ENCODE measurements around the gene SMYD2.

DNA sequence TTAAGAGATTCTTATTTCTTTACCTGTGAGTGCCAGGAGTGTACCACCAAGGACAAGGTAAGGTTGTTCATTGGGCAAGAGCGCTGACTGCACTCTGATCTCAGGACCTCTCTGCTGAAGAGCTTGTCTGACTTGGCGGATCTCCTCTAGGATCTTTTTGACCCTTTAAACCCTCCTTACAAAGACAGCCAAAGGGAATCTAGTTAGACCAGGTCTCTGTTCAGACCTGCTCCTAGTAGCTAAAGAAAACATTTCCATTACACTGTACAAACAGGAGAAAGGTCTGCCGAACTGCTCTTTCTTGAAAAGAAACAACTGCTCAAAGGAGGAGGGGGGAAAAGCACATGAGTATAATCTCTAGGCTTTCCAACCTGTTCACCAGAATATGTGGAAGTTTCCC lies 49.3 kb downstream of the SMYD2 start:
- TF ChIP-seq, protein P1, sequence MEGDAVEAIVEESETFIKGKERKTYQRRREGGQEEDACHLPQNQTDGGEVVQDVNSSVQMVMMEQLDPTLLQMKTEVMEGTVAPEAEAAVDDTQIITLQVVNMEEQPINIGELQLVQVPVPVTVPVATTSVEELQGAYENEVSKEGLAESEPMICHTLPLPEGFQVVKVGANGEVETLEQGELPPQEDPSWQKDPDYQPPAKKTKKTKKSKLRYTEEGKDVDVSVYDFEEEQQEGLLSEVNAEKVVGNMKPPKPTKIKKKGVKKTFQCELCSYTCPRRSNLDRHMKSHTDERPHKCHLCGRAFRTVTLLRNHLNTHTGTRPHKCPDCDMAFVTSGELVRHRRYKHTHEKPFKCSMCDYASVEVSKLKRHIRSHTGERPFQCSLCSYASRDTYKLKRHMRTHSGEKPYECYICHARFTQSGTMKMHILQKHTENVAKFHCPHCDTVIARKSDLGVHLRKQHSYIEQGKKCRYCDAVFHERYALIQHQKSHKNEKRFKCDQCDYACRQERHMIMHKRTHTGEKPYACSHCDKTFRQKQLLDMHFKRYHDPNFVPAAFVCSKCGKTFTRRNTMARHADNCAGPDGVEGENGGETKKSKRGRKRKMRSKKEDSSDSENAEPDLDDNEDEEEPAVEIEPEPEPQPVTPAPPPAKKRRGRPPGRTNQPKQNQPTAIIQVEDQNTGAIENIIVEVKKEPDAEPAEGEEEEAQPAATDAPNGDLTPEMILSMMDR (IDR thresholded peaks at IDR 0.05 in 2 of 3, conservative IDR thresholded peaks at IDR 0.05 in 1 of 3; ENCODE audit: control insufficient read depth in 2 of 3, extremely low read depth in 1 of 3, insufficient read depth in 1 of 3, low read depth in 3 of 3, low read length in 3 of 3), result no peak
- no peak for TF ChIP-seq TCF12 (IDR thresholded peaks at IDR 0.05; ENCODE audit: low read depth, low read length)
- TF ChIP-seq SP1 (IDR thresholded peaks at IDR 0.05; ENCODE audit: low read depth, low read length), result no peak
- TF ChIP-seq EZH2 (IDR thresholded peaks at IDR 0.05; ENCODE audit: borderline replicate concordance, control insufficient read depth, low read depth, low read length), result no peak
- TF ChIP-seq GATAD2B (conservative IDR thresholded peaks at IDR 0.05; ENCODE audit: low read depth), result no peak
- no peak for TF ChIP-seq EP300 (IDR thresholded peaks at IDR 0.05; ENCODE audit: borderline replicate concordance in 1 of 2, control insufficient read depth in 1 of 2, low read depth in 2 of 2, low read length in 2 of 2)
- TF ChIP-seq POLR2A (IDR thresholded peaks at IDR 0.05; ENCODE audit: low read depth, low read length), result no peak
- TF ChIP-seq BCL11A (IDR thresholded peaks at IDR 0.05; ENCODE audit: low read depth, low read length), result no peak
- TF ChIP-seq SUPT20H (IDR thresholded peaks at IDR 0.05; ENCODE audit: borderline replicate concordance, control insufficient read depth, low read depth, low read length), result no peak
- TF ChIP-seq, protein P2, sequence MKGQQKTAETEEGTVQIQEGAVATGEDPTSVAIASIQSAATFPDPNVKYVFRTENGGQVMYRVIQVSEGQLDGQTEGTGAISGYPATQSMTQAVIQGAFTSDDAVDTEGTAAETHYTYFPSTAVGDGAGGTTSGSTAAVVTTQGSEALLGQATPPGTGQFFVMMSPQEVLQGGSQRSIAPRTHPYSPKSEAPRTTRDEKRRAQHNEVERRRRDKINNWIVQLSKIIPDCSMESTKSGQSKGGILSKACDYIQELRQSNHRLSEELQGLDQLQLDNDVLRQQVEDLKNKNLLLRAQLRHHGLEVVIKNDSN (IDR thresholded peaks at IDR 0.05; ENCODE audit: borderline replicate concordance, extremely low read length, insufficient read depth, low read depth, low read length), result no peak
- no peak for TF ChIP-seq SMC3 (IDR thresholded peaks at IDR 0.05; ENCODE audit: borderline replicate concordance, low read length)
- TF ChIP-seq NFYB (IDR thresholded peaks at IDR 0.05; ENCODE audit: insufficient read depth, low read depth, low read length), result no peak

Data from GM12878 (cell line).